ENCODE measurements around the gene CROCC. TPM values are rescaled to one million over a fixed set of nuclear protein-coding genes. Genes with fewer than 3 reads are reported as not detected.

The CROCC gene
- polyA plus RNA-seq, 1 donor (not counting 4 experiments of a cell fraction or from before 2014, with no cell fraction given): 8.2 TPM

DNA sequence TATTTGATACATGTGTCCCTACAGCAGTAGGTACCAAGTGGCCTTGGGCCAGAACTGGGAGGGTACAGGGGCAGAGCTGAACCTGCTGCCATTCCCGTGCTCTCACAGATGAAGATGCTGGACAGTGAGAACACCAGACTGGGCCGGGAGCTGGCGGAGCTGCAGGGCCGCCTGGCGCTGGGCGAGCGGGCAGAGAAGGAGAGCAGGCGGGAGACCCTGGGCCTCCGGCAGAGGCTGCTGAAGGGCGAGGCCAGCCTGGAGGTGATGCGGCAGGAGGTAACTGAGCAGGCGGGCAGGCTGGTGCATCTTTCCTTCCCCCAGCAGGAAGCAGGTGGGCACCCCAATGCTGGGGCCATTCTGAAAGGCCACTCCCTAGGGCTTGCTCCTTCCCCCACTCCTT, 36.7 kb downstream of the CROCC start:
- no peak for FAIRE-seq
- TF ChIP-seq, protein P1, sequence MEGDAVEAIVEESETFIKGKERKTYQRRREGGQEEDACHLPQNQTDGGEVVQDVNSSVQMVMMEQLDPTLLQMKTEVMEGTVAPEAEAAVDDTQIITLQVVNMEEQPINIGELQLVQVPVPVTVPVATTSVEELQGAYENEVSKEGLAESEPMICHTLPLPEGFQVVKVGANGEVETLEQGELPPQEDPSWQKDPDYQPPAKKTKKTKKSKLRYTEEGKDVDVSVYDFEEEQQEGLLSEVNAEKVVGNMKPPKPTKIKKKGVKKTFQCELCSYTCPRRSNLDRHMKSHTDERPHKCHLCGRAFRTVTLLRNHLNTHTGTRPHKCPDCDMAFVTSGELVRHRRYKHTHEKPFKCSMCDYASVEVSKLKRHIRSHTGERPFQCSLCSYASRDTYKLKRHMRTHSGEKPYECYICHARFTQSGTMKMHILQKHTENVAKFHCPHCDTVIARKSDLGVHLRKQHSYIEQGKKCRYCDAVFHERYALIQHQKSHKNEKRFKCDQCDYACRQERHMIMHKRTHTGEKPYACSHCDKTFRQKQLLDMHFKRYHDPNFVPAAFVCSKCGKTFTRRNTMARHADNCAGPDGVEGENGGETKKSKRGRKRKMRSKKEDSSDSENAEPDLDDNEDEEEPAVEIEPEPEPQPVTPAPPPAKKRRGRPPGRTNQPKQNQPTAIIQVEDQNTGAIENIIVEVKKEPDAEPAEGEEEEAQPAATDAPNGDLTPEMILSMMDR (optimal IDR thresholded peaks at IDR 0.05 in 1 of 3, IDR thresholded peaks at IDR 0.05 in 1 of 3, conservative IDR thresholded peaks at IDR 0.05 in 1 of 3; ENCODE audit: extremely low read depth in 1 of 3, insufficient read depth in 2 of 3, low read length in 3 of 3): no peak
- TF ChIP-seq EZH2 (IDR thresholded peaks at IDR 0.05; ENCODE audit: low read length): no peak
- H3K4me1 ChIP-seq (ENCODE audit: control insufficient read depth, extremely low read depth, insufficient read depth, low read length): peaks cover 3% of the 10 kb centered on the region

DNA sequence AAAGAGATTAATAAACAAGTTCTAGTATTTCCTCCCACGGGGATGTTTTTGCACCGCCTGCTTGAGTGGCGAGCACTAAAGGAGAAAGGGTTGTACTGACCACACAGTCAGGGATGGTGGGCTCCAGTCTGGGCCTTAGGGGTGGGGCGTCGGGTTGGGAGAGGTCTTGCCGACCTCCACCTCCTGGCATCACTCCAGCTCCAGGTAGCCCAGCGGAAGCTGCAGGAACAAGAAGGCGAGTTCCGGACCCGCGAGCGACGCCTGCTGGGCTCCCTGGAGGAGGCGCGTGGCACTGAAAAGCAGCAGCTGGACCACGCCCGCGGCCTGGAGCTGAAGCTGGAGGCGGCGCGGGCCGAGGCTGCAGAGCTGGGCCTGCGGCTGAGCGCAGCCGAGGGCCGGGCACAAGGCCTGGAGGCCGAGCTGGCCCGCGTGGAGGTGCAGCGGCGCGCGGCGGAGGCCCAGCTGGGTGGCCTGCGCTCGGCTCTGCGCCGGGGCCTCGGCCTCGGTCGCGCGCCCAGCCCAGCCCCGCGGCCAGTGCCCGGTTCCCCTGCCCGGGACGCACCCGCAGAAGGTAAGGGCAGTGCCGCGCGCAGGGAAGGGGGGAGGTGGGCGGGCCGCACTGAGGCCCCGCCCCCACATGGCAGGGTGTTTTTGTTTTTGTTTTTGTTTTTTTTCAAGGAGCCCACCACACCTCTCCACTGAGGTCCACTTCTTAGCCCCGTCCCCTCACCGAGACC, 39.0 kb downstream of the CROCC start:
- FAIRE-seq: no peak
- H3K9ac ChIP-seq (ENCODE audit: control insufficient read depth, extremely low read depth, insufficient read depth, low read length): peak overlapping the region; percentile 44

More for the DNA sequence above, 36.7 kb downstream of the CROCC start:
- no peaks in the 10 kb centered on the region for H3K9me3 ChIP-seq (ENCODE audit: control insufficient read depth, low read depth, low read length)
- dilution Hi-C loops (cut with MboI; ENCODE audit: extremely low pct_ligation_motif_present, low sequenced_read_pairs): no loop called here
- H3K27ac ChIP-seq (ENCODE audit: control insufficient read depth, insufficient read depth, low read length): no peak overlapping the region
- peaks cover 4 to 13% of the 10 kb centered on the region in 2 experiments for H3K36me3 ChIP-seq (ENCODE audit: control insufficient read depth in 2 of 2, extremely low read depth in 1 of 2, insufficient read depth in 2 of 2, low read length in 2 of 2)
- no peak overlapping the region for H3K9ac ChIP-seq (ENCODE audit: control insufficient read depth, extremely low read depth, insufficient read depth, low read length)
- no peaks in the 10 kb centered on the region for H3K27me3 ChIP-seq (ENCODE audit: control insufficient read depth, extremely low read depth, insufficient read depth, low read length)
- no peak overlapping the region for H2AFZ ChIP-seq (ENCODE audit: control insufficient read depth, low read length)
- no peak for DNase-seq (ENCODE audit: low read depth, low spot score)
- no peaks in the 10 kb centered on the region for H3K9me1 ChIP-seq (ENCODE audit: control insufficient read depth, extremely low read depth, insufficient read depth, low read length)
- no peaks in the 10 kb centered on the region for H4K20me1 ChIP-seq (ENCODE audit: control insufficient read depth, extremely low read depth, insufficient read depth, low read length)
- no peak overlapping the region for H3K4me3 ChIP-seq (ENCODE audit: control insufficient read depth in 2 of 3, extremely low read depth in 1 of 3, insufficient read depth in 2 of 3, low read depth in 1 of 3, low read length in 3 of 3)
- no peaks in the 10 kb centered on the region for H3K79me2 ChIP-seq (ENCODE audit: control insufficient read depth, insufficient read depth, low read length)
- no peak overlapping the region for H3K4me2 ChIP-seq (ENCODE audit: control insufficient read depth, extremely low read depth, insufficient read depth, low read depth, low read length)

More for the DNA sequence above, 39.0 kb downstream of the CROCC start:
- no peak for TF ChIP-seq EZH2 (IDR thresholded peaks at IDR 0.05; ENCODE audit: low read length)
- TF ChIP-seq, protein P1 (optimal IDR thresholded peaks at IDR 0.05 in 1 of 3, IDR thresholded peaks at IDR 0.05 in 1 of 3, conservative IDR thresholded peaks at IDR 0.05 in 1 of 3; ENCODE audit: extremely low read depth in 1 of 3, insufficient read depth in 2 of 3, low read length in 3 of 3): peak; percentile 64 to 87 (median 74)
- Histone ChIP-seq H3K4me1 (ENCODE audit: control insufficient read depth, extremely low read depth, insufficient read depth, low read length) (peaks cover 3% of the 10 kb centered on the region), H3K79me2 (ENCODE audit: control insufficient read depth, insufficient read depth, low read length) (no peaks in the 10 kb centered on the region), H3K36me3 (ENCODE audit: control insufficient read depth in 2 of 2, extremely low read depth in 1 of 2, insufficient read depth in 2 of 2, low read length in 2 of 2) (peaks cover 6 to 7% of the 10 kb centered on the region in 2 experiments), H3K9me1 (ENCODE audit: control insufficient read depth, extremely low read depth, insufficient read depth, low read length) (no peaks in the 10 kb centered on the region), H3K4me3 (ENCODE audit: control insufficient read depth in 2 of 3, extremely low read depth in 1 of 3, insufficient read depth in 2 of 3, low read depth in 1 of 3, low read length in 3 of 3) (peak overlapping the region in 2 of 3 experiments; percentile 25 to 27), H3K27me3 (ENCODE audit: control insufficient read depth, extremely low read depth, insufficient read depth, low read length) (no peaks in the 10 kb centered on the region), H3K27ac (ENCODE audit: control insufficient read depth, insufficient read depth, low read length) (no peak overlapping the region), H2AFZ (ENCODE audit: control insufficient read depth, low read length) (no peak overlapping the region), H3K9me3 (ENCODE audit: control insufficient read depth, low read depth, low read length) (no peaks in the 10 kb centered on the region), H4K20me1 (ENCODE audit: control insufficient read depth, extremely low read depth, insufficient read depth, low read length) (no peaks in the 10 kb centered on the region), H3K4me2 (ENCODE audit: control insufficient read depth, extremely low read depth, insufficient read depth, low read depth, low read length) (peak overlapping the region; percentile 29)
- dilution Hi-C loops (cut with MboI; ENCODE audit: extremely low pct_ligation_motif_present, low sequenced_read_pairs): no loop called here
- peak; percentile 30 for DNase-seq (ENCODE audit: low read depth, low spot score)
